ENCODE results near the gene DSCAM. TPM values are rescaled to one million over a fixed set of nuclear protein-coding genes. Genes with fewer than 3 reads are reported as not detected.

Gene DSCAM
- total and polyA plus RNA-seq, 10 of the 15 experiments (the other 5 are each of a cell fraction or from before 2014, with no cell fraction given) = not detected

DNA sequence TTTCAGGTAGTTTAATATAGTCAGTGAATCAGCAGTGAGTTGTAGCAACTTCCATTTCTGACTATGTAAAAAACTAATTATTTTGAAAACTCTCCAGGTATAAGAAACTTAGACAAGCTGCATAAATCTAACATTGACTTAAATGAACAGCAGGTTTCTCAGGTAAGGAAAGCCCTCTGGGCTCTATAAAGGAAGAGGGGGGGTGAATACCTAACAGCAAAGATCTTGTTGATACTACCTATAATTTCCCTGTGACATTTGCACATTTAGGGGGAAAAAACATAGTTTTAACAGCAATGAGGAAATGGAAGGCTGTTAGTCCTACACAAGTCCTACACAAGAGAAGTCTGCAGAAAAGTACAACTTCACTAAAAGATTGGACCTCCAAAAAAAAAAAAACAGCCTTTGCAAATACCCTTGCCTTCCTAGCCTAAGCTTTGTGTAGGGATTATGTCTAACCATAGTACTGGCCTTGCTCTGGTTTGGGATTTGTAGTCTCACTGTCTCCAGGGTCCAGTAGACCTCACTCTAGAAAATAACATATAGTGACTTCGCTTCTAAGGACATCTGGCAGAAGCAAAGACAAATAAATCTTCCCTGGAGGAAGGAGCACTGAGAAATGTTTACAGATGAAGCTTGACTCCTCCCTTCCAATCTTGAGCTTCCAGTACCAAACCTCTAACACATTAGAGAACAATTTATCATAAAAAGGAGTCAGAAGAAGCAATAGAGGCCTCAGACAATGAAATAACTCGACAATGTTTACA, 459.8 kb downstream of the DSCAM start:
- SMC1A ChIA-PET (ENCODE audit: uncharacterized antibody, unreplicated experiment) = no interaction called here
- H3K9ac ChIP-seq (ENCODE audit: control insufficient read depth, insufficient read depth, low read length) = no peak overlapping the region
- no peak overlapping the region for H3K4me3 ChIP-seq
- in situ Hi-C loops (cut with MboI) (no loop called here), intact Hi-C loops (cut with micrococcal nuclease; ENCODE audit: unreplicated experiment) (no loop called here)
- no peaks in the 10 kb centered on the region for H3K36me3 ChIP-seq (ENCODE audit: control insufficient read depth in 2 of 2, insufficient read depth in 2 of 2, low read length in 1 of 2)
- no peak overlapping the region for H3K27ac ChIP-seq (ENCODE audit: control insufficient read depth, insufficient read depth)
- no peaks in the 10 kb centered on the region for H3K27me3 ChIP-seq (replicated peaks in 1 of 2; ENCODE audit: control insufficient read depth in 2 of 2, insufficient read depth in 2 of 2, low read length in 1 of 2)
- DNase-seq (ENCODE audit: low read depth, low spot score) (no peak), FAIRE-seq (no peak), ATAC-seq (no peak)
- no peaks in the 10 kb centered on the region for H3K4me1 ChIP-seq (ENCODE audit: control insufficient read depth, insufficient read depth, low read length)
- no peak overlapping the region for H3K4me2 ChIP-seq (ENCODE audit: control insufficient read depth, insufficient read depth)
- no peak overlapping the region for H2AFZ ChIP-seq (ENCODE audit: control insufficient read depth, low read depth, low read length)
- RAD21 ChIA-PET (ENCODE audit: unreplicated experiment) = no interaction called here
- CTCF ChIA-PET = no interaction called here
- BruUV-seq (replicated peaks) = no TSS peak
- no peaks in the 10 kb centered on the region for H4K20me1 ChIP-seq (ENCODE audit: control insufficient read depth, insufficient read depth)
- POLR2A ChIA-PET = no interaction called here
- 8% methylated on average over 2 of the region's 2 CpGs for WGBS (ENCODE audit: insufficient coverage, insufficient replicate concordance, low lambda C conversion rate, missing lambda C conversion rate)
- no peaks in the 10 kb centered on the region for H3K79me2 ChIP-seq (ENCODE audit: control insufficient read depth, insufficient read depth, low read length)
- no peaks in the 10 kb centered on the region; the same call in 2 of the 3 replicates for H3K9me3 ChIP-seq (replicated peaks; ENCODE audit: control insufficient read depth, insufficient read depth, low read length)
- no peak for TF ChIP-seq NR2C2 (IDR thresholded peaks at IDR 0.05; ENCODE audit: borderline replicate concordance, control insufficient read depth, insufficient read length, low read depth)
- no peak for TF ChIP-seq MXI1 (IDR thresholded peaks at IDR 0.05; ENCODE audit: low read depth, low read length)
- no peak for TF ChIP-seq POU2F2 (IDR thresholded peaks at IDR 0.05; ENCODE audit: borderline replicate concordance, low read depth, low read length)
- TF ChIP-seq IRF4 (IDR thresholded peaks at IDR 0.05; ENCODE audit: low read depth, low read length) = no peak
- TF ChIP-seq BACH1 (IDR thresholded peaks at IDR 0.05; ENCODE audit: borderline replicate concordance) = no peak
- TF ChIP-seq ZNF274 (IDR thresholded peaks at IDR 0.05; ENCODE audit: insufficient read depth, insufficient read length) = no peak
- TF ChIP-seq KDM1A (IDR thresholded peaks at IDR 0.05; ENCODE audit: borderline replicate concordance) = no peak
- no peak for TF ChIP-seq SUZ12 (IDR thresholded peaks at IDR 0.05; ENCODE audit: unreplicated experiment)
- no peak for TF ChIP-seq ETV6 (conservative IDR thresholded peaks at IDR 0.05 in 1 of 2, IDR thresholded peaks at IDR 0.05 in 1 of 2; ENCODE audit: borderline replicate concordance in 1 of 2, low read depth in 1 of 2)
- TF ChIP-seq, protein P1, sequence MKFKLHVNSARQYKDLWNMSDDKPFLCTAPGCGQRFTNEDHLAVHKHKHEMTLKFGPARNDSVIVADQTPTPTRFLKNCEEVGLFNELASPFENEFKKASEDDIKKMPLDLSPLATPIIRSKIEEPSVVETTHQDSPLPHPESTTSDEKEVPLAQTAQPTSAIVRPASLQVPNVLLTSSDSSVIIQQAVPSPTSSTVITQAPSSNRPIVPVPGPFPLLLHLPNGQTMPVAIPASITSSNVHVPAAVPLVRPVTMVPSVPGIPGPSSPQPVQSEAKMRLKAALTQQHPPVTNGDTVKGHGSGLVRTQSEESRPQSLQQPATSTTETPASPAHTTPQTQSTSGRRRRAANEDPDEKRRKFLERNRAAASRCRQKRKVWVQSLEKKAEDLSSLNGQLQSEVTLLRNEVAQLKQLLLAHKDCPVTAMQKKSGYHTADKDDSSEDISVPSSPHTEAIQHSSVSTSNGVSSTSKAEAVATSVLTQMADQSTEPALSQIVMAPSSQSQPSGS (IDR thresholded peaks at IDR 0.05; ENCODE audit: low read length) = no peak
- TF ChIP-seq, protein P2, sequence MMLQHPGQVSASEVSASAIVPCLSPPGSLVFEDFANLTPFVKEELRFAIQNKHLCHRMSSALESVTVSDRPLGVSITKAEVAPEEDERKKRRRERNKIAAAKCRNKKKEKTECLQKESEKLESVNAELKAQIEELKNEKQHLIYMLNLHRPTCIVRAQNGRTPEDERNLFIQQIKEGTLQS (IDR thresholded peaks at IDR 0.05; ENCODE audit: borderline replicate concordance, extremely low read depth, low read depth, low read length) = no peak
- TF ChIP-seq CBX3 (IDR thresholded peaks at IDR 0.05; ENCODE audit: borderline replicate concordance, low read depth) = no peak
- TF ChIP-seq FOS (IDR thresholded peaks at IDR 0.05; ENCODE audit: borderline replicate concordance, extremely low read depth, insufficient read length) = no peak
- no peak for TF ChIP-seq NR2C1 (IDR thresholded peaks at IDR 0.05)
- TF ChIP-seq ZZZ3 (IDR thresholded peaks at IDR 0.05; ENCODE audit: control insufficient read depth, insufficient read length, low read depth) = no peak
- TF ChIP-seq, protein P3, sequence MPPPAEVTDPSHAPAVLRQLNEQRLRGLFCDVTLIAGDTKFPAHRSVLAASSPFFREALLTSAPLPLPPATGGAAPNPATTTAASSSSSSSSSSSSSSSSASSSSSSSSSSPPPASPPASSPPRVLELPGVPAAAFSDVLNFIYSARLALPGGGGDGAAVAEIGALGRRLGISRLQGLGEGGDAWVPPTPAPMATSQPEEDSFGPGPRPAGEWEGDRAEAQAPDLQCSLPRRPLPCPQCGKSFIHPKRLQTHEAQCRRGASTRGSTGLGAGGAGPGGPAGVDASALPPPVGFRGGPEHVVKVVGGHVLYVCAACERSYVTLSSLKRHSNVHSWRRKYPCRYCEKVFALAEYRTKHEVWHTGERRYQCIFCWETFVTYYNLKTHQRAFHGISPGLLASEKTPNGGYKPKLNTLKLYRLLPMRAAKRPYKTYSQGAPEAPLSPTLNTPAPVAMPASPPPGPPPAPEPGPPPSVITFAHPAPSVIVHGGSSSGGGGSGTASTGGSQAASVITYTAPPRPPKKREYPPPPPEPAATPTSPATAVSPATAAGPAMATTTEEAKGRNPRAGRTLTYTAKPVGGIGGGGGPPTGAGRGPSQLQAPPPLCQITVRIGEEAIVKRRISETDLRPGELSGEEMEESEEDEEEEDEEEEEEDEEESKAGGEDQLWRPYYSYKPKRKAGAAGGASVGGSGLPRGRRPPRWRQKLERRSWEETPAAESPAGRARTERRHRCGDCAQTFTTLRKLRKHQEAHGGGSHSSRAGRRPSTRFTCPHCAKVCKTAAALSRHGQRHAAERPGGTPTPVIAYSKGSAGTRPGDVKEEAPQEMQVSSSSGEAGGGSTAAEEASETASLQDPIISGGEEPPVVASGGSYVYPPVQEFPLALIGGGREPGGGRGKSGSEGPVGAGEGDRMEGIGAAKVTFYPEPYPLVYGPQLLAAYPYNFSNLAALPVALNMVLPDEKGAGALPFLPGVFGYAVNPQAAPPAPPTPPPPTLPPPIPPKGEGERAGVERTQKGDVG (CRISPR knock-in tag; IDR thresholded peaks at IDR 0.05) = no peak
- TF ChIP-seq WRNIP1 (IDR thresholded peaks at IDR 0.05; ENCODE audit: borderline replicate concordance, low read depth, low read length) = no peak

Data from GM12878 (cell line).